Natural killer cell (primary cell): ENCODE data around the gene PIWIL4. TPM values are rescaled to one million over a fixed set of nuclear protein-coding genes. Genes with fewer than 3 reads are reported as not detected.
A peak's percentile ranks its signal among the peaks of the same experiment; 100 is the strongest.

ENCODE experiments used
- ATAC-seq, 3 donors: fragments of 150-1000 bp in 2 of 3; fragments of 200-7000 bp in 1 of 3; cut with Tn5 transposase; 1 replicate in 1 of 3; 2 replicates in 2 of 3; pipeline ENCODE4 v1.10.0; 2021; ENCODE audit warnings: mild to moderate bottlenecking in 2 of 3, moderate library complexity in 2 of 3
- DNase-seq, 2 donors: peaks; one replicate each; pipeline versions ENCODE4 v3.0.0 to v3.0.0-alpha.2; 2013 to 2021; ENCODE audit warnings: mixed read lengths in 1 of 2
- H3K27ac ChIP-seq: one replicate; pipeline ENCODE4 v1.5.1; 2013; ENCODE audit warnings: mild to moderate bottlenecking, low read length
- H3K27me3 ChIP-seq: one replicate; pipeline ENCODE4 v1.6.1; 2013; ENCODE audit warnings: low read length; ENCODE audit not compliant: control insufficient read depth, insufficient read depth
- H3K36me3 ChIP-seq: one replicate; pipeline ENCODE4 v1.6.1; 2013; ENCODE audit warnings: low read length; ENCODE audit not compliant: control insufficient read depth, insufficient read depth
- H3K4me1 ChIP-seq: one replicate; pipeline ENCODE4 v1.6.1; 2013; ENCODE audit warnings: low read length; ENCODE audit not compliant: control insufficient read depth, insufficient read depth
- H3K4me3 ChIP-seq: one replicate; pipeline ENCODE4 v1.5.1; 2013; ENCODE audit warnings: low read length
- H3K9me3 ChIP-seq: one replicate; pipeline ENCODE4 v1.6.1; 2013; ENCODE audit warnings: low read length; ENCODE audit not compliant: control insufficient read depth, insufficient read depth
- H3K27ac Mint-ChIP-seq, 2 donors: one replicate each; pipeline ENCODE4 v1.8.0; 2022; ENCODE audit warnings: mild to moderate bottlenecking in 2 of 2, mixed read lengths in 2 of 2, moderate library complexity in 1 of 2
- H3K27me3 Mint-ChIP-seq, 2 donors: one replicate each; pipeline ENCODE4 v1.8.0; 2022; ENCODE audit warnings: low read depth in 2 of 2, mixed read lengths in 2 of 2
- H3K36me3 Mint-ChIP-seq: one replicate; pipeline ENCODE4 v1.8.0; 2022; ENCODE audit warnings: mixed read lengths
- H3K4me1 Mint-ChIP-seq, 2 donors: one replicate each; pipeline ENCODE4 v1.8.0; 2022; ENCODE audit warnings: mixed read lengths in 2 of 2
- H3K4me3 Mint-ChIP-seq: one replicate; pipeline ENCODE4 v1.8.0; 2022; ENCODE audit warnings: mild to moderate bottlenecking, moderate library complexity, mixed read lengths
- H3K9me3 Mint-ChIP-seq, 2 donors: one replicate each; pipeline ENCODE4 v1.8.0; 2022; ENCODE audit warnings: mixed read lengths in 2 of 2
- CTCF ChIP-seq: fragments of 200-600 bp; IDR thresholded peaks from one replicate; pipeline ENCODE4 v1.8.0; 2022; ENCODE audit warnings: antibody characterized with exemption
- WGBS: methylation state at CpG from one replicate; pipeline ENCODE4 v1.1.7; 2013; ENCODE audit warnings: missing lambda C conversion rate; ENCODE audit not compliant: insufficient coverage; 5-methylcytosine and 5-hydroxymethylcytosine counted together
- intact Hi-C: fragments of 100-400 bp; cut with micrococcal nuclease; formaldehyde crosslinking; loops from one replicate; pipeline ENCODE4 v1.14.2; 2022
- total RNA-seq, 4 donors: library from RNA; stranded (reverse); fragments of 120-200 nt in 1 of 4; gene quantifications; one replicate each; pipeline versions ENCODE4 v1.2.3 to v1.2.4, GENCODE V29; 2013 to 2022

The PIWIL4 gene
- total RNA-seq, 3 donors from 2014 or later (not counting 1 experiment from before 2014, with no cell fraction given) = 2.0 to 2.7 (median 2.2) TPM

GRCh38 chr11:94557421-94557820 is 9.7 kb upstream of the PIWIL4 start:
- no peaks in the 10 kb centered on the region for H3K36me3 Mint-ChIP-seq
- DNase-seq (no peak), ATAC-seq (no peak)
- H3K27ac Mint-ChIP-seq = no peak overlapping the region
- Histone ChIP-seq H3K9me3 (no peaks in the 10 kb centered on the region), H3K4me3 (no peak overlapping the region), H3K27me3 (no peaks in the 10 kb centered on the region), H3K27ac (no peak overlapping the region), H3K36me3 (no peaks in the 10 kb centered on the region), H3K4me1 (no peaks in the 10 kb centered on the region)
- H3K4me1 Mint-ChIP-seq = peaks cover 4 to 5% of the 10 kb centered on the region in 2 donors
- H3K27me3 Mint-ChIP-seq = no peaks in the 10 kb centered on the region
- TF ChIP-seq CTCF = no peak
- intact Hi-C loops = no loop called here
- no peak overlapping the region for H3K4me3 Mint-ChIP-seq
- H3K9me3 Mint-ChIP-seq = no peaks in the 10 kb centered on the region

GRCh38 chr11:94557992-94558391 is 9.2 kb upstream of the PIWIL4 start:
- Histone ChIP-seq H3K4me1 (no peaks in the 10 kb centered on the region), H3K36me3 (no peaks in the 10 kb centered on the region), H3K27ac (no peak overlapping the region), H3K9me3 (no peaks in the 10 kb centered on the region), H3K27me3 (no peaks in the 10 kb centered on the region), H3K4me3 (no peak overlapping the region)
- Mint-ChIP-seq H3K4me1 (peaks cover 4 to 5% of the 10 kb centered on the region in 2 donors), H3K36me3 (no peaks in the 10 kb centered on the region), H3K27ac (no peak overlapping the region), H3K27me3 (no peaks in the 10 kb centered on the region), H3K9me3 (no peaks in the 10 kb centered on the region), H3K4me3 (no peak overlapping the region)
- ATAC-seq (no peak), DNase-seq (no peak)
- 88% methylated on average over 1 of the region's 1 CpG for WGBS
- TF ChIP-seq CTCF = no peak
- intact Hi-C loops = no loop called here

GRCh38 chr11:94558468-94558867 is 8.7 kb upstream of the PIWIL4 start:
- TF ChIP-seq CTCF = no peak
- DNase-seq = no peak
- 82% methylated on average over 1 of the region's 1 CpG for WGBS
- ATAC-seq = peak in 1 of 3 donors; percentile 37
- H3K4me1 ChIP-seq = no peaks in the 10 kb centered on the region
- H3K27ac Mint-ChIP-seq = no peak overlapping the region
- H3K36me3 ChIP-seq = no peaks in the 10 kb centered on the region
- H3K4me3 Mint-ChIP-seq = no peak overlapping the region
- no peaks in the 10 kb centered on the region for H3K9me3 ChIP-seq
- intact Hi-C loops = no loop called here
- H3K36me3 Mint-ChIP-seq = no peaks in the 10 kb centered on the region
- H3K27me3 ChIP-seq = no peaks in the 10 kb centered on the region
- no peak overlapping the region for H3K4me3 ChIP-seq
- H3K27ac ChIP-seq = no peak overlapping the region
- no peaks in the 10 kb centered on the region for H3K9me3 Mint-ChIP-seq
- H3K4me1 Mint-ChIP-seq = peaks cover 4 to 5% of the 10 kb centered on the region in 2 donors
- H3K27me3 Mint-ChIP-seq = no peaks in the 10 kb centered on the region

GRCh38 chr11:94558932-94559331 is 8.2 kb upstream of the PIWIL4 start:
- Mint-ChIP-seq H3K9me3 (no peaks in the 10 kb centered on the region), H3K36me3 (no peaks in the 10 kb centered on the region), H3K4me1 (peaks cover 4 to 5% of the 10 kb centered on the region in 2 donors), H3K27ac (no peak overlapping the region), H3K27me3 (no peaks in the 10 kb centered on the region), H3K4me3 (no peak overlapping the region)
- WGBS = 94% methylated on average over 4 of the region's 4 CpGs
- Histone ChIP-seq H3K36me3 (no peaks in the 10 kb centered on the region), H3K4me3 (no peak overlapping the region), H3K27ac (no peak overlapping the region), H3K4me1 (no peaks in the 10 kb centered on the region), H3K27me3 (no peaks in the 10 kb centered on the region), H3K9me3 (no peaks in the 10 kb centered on the region)
- intact Hi-C loops = no loop called here
- no peak for TF ChIP-seq CTCF
- ATAC-seq = no peak
- no peak for DNase-seq
